GM18505 (cell line): ENCODE measurements around the gene TRIM72.
A peak's percentile ranks its signal among the peaks of the same experiment; 100 is the strongest.
"Not testable (repeated sequence)": the region's sequence is repeated elsewhere in the genome, so short reads cannot be mapped to it uniquely, and the experiment has no call there.

Experiments used
- ATAC-seq: cut with Tn5 transposase; IDR thresholded peaks from one replicate; pipeline ENCODE4 v1.9.1; 2021; ENCODE audit not compliant: unreplicated experiment
- POLR2A ChIP-seq: IDR thresholded peaks from 4 replicates; pipeline ENCODE4 v1.6.1; 2011; ENCODE audit warnings: borderline replicate concordance; ENCODE audit not compliant: insufficient read depth, insufficient read length; ENCODE audit errors: extremely low read depth

Gene TRIM72

DNA sequence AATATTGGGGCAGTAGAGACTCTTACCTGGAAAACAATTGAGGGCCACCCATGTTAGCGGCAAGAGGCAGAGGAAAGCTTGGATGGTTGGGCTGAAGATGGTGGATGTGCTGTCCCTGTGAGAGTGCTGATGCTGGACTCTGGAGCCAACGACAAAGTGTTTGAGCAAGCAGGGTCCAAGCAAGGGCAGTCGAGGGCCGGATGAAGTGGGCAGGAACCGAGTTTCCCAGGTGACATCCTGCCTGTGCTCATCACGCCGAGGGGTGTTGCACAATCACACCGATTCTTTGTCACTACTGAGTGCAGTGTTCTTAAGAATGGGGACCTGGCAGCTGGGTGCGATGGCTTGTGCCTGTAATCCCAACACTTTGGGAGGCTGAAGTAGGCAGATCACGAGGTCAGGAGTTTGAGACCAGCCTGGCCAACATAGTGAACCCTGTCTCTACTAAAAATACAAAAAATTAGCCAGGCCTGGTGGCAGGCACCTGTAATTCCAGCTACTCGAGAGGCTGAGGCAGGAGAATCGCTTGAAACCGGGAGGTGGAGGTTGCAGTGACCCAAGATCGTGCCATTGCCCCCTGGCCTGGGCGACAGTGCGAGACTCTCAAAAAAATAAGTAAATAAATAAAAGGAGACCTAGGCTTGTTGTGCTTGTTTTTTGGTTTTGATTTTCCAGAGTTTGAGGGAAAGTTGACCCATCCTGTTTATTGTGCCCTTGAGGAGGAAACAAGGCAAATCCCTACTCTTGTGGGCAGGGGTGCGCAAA is 17.4 kb upstream of the TRIM72 start:
- peak; percentile 15 for TF ChIP-seq POLR2A
- ATAC-seq: no peak

DNA sequence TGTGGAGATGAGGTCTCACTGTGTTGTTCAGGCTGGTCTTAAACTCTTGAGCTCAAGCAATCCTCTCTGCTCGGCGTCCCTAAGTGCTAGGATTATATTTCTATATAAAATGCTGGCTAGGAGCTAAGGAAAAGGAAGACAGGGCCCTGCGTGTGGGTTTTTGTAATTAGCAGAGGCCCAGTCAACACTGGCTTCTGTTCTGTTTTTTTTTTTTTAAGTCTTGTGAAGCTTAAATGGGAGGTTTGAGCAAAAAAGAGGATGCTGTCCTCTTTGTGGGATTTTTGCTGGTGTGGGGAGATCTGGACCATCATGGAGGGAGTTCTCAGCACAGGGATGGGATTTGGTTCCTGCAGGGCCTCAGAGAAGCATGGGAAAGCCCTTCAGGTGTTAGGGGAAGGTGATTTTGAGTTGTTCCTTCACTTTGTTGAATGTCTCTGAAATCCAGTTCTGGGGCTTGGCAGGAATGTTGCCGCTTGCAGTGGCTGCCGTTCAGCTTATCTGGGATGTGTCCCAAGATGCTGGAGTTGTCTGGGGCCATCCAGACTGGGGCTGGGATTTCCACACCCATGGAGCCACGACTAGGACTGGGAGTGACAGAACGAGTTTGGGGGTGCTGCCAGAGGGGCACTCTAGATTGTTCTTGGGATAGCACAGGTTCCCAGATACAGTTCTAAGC is 15.6 kb upstream of the TRIM72 start:
- peak; percentile 17 for TF ChIP-seq POLR2A
- no peak for ATAC-seq

DNA sequence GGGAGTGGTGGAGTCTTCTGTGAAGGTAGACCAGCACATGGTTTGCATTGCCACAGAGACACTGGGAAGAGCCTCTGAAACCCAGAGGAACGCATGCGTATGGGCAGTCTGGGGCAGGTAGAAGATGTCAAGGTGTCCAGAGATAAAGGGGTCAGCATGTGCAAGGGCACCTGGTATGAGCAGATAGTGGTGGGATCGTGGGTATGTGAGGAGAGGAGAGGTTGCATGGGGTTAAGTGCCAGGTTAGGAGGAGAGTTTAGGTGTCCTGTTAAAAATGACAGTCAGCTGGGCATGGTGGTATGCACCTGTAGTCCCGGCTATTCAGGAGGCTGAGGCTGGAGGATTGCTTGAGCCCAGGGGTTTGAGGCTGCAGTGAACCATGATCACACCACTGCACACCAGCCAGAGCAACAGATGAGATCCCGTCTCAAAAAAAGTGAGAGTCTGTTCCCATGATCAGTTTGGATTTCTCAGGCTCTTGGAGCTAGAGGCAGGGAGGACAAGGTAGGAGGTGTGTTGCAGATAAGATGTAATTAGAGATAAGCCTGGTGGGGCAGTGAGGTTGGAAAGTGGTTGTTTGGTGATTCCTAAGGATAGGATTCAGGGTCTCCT is 14.4 kb upstream of the TRIM72 start:
- TF ChIP-seq POLR2A: no peak
- ATAC-seq: no peak

DNA sequence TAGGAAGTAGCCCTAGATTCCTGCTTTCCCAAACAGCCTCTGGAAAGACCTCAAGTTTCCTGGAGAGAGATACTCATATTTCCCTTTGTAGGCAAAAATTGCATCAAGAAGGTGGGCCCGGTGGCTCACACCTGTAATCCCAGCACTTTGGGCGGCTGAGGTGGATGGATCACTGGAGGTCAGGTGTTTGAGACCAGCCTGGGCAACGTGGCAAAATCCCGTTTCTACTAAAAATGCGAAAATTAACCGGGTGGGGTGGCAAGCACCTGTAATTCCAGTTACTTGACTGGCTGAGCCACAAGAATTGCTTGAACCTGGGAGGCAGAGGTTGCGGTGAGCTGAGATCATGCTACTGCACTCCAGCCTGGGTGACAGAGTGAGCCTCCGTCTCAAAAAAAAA is 13.8 kb upstream of the TRIM72 start:
- not testable (repeated sequence) for ATAC-seq

DNA sequence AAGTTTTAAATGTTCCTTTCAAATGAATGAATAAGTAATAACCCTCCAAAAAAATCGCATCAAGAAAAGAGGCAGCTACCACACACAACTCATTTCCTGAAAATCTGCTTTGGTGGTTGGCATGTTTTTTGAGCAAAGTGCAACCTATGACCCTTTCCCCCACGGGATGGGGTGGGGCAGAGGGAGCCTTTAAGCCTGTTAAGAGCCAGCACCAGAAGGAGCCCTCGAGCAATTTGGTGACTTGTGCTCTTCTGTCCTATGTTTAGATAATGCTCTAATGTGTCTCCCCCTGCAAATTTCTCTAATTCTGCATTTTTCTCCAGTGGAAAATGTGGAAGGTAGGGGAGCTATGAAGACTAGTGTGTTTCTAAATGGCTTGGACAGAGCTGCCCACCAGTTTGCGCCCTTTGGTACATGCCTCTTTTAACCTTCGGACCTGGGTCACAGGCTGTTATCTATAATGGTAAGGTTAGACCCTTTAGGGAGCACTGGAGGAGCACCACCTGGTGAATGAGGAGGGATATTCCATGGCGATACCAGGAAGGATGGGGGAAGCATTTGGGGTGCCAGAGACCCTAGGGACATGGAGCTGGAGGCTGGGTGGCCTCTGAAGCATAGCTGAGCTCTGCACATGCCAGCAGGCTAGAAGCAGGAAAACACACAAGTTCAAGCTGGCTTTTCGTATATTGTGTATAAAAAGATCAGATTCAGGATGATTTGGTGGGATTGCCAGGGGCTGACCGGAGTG is 12.9 kb upstream of the TRIM72 start:
- no peak for ATAC-seq

DNA sequence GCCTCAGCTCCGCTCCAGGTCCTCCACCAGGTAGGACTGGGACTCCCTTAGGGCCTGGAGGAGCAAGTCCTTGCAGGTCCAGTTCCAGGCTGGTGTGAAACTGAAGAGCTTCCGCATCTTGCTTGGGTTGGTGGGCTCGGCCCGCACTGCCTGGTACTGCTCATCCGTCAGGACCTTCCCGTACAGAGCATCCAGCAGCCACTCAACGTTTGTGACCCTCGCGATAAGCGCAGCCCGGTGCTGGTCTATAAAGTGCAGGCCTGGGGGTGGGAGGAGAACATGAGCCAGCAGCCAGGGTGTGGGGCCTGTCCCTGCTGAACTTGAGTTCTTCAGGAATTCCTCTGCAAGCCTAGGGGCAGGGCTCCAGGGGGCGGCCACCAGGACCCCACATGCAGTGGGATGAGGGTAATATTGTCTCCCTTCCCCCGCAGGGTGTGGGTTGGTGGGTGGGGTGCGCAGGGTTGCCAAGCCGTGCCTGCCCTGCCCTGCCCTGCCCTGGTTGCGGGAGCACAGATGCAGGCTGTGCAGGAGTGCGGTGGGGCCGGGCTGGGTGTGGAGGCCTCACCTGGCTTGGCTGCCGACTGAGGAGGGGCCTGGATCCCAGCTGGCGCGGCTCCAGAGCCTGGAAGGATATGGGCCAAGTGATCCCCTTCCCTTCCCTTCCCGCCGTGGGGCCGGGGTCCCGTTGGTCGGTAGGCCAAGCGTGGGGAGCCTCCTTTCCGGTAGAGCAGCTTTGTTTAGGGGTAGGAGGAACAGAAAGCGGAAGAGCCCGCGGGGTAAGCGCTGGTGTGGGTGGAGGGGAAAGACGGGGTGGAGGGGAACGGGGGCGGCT is 12.1 kb upstream of the TRIM72 start:
- no peak for TF ChIP-seq POLR2A
- ATAC-seq: peak; percentile 56

More for the DNA sequence above, 12.9 kb upstream of the TRIM72 start:
- no peak for TF ChIP-seq POLR2A

DNA sequence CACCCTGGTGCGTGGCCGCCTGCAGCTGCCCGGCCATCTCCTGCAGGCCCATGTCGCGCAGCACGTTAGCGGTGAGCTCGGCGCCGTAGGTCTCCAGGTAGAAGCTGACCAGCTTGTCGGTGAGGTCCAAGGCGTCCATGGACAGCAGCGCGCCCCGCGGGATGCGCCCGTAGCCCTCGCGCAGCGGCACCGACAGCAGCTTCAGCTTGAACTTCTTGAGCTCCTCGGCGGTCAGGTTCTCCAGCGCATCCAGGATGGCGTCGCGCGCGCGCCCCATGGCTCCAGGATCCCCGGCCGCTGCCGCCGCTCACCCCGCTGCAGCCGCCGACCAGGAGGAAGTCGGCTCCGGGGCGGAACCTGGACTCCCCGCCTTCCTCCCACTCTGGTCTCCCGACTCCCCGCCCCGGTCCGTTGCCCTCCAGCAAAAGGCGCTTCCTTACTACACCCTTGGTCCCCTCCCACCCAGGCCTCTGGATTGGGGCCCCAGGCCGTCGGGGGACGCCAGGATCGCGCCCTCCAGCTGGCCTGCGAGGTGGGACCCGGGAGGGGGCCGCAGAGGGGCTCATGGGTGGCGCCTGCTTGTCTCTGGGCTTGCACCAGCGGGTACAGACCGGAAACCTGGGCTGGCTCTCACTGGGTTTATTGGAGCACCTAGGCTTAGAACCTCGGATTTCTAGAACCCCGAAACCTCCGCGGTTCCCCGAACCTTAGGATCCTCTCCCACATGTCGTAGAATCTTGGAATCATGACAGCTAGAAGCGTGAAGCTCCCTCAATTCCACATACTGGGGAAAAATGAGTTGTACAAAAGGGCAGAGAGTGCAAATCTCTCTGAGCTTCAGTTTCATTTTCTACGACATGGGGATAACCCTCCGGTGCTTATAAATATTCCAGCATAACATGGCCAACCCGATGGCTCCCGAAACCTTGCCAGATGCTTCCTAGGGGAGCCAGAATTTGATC is 11.2 kb upstream of the TRIM72 start, which contains the start of gene PYCARD:
Gene PYCARD, minus strand, starts transcription at position 347 of the 962 bp plus-strand sequence. Its CDS starts 70 bp downstream, at position 277.
- peak; percentile 24 for ATAC-seq
- peak; percentile 71 for TF ChIP-seq POLR2A

DNA sequence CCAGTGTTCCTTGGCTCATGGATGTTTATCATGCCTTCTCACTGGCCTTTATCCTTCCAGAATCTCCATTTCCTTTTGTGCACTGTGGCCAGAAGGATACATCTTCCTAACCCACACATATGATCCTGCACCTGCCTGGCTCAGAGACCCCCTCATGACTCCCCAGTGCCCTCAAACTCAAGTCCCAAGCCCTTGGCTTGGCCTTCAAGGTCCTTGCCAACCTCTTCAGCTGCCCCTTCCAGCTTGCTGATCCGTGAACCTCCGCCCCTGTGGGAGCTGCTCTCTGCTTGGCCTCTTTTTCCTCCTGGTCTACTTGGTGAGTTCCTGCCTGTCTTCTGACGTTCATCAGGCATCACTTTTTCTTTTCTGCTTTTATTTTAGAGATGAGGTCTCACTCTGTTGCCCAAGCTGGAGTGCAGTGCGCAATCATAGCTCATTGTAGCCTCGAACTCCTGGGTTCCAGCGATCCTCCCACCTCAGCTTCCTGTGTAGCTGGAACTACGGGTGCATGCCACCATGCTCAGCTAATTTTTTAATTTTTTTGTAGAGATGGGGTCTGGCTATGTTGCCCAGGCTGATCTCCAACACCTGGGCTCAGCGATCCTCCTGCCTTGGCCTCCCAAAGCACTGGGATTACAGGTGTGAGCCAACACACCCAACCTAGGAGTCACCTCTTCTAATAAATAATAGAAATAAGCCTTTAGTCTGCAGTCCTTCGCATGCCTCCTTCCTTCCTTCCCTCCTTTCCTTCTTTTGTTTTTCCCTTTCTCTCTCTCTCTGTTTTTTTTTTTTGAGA is 8.8 kb upstream of the TRIM72 start:
- no peak for TF ChIP-seq POLR2A
- ATAC-seq: no peak

DNA sequence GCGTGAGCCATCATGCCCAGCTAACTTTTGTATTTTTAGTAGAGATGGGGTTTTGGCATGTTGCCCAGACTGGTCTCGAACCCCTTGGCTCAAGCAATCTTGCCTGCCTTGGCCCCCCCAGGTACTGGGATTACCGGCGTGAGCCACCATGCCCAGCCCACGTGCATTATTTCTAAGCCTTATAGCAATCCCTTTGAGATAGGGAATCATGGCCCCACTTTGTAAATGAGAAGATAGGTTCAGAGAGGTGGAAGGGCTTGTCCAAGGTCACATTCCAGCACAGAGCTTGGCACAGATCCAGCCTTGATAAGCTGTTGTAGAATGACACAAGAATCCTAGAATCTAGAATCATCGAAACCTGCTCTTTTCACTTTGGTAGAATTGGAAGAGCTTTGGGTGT is 7.1 kb upstream of the TRIM72 start:
- TF ChIP-seq POLR2A: no peak
- no peak for ATAC-seq

DNA sequence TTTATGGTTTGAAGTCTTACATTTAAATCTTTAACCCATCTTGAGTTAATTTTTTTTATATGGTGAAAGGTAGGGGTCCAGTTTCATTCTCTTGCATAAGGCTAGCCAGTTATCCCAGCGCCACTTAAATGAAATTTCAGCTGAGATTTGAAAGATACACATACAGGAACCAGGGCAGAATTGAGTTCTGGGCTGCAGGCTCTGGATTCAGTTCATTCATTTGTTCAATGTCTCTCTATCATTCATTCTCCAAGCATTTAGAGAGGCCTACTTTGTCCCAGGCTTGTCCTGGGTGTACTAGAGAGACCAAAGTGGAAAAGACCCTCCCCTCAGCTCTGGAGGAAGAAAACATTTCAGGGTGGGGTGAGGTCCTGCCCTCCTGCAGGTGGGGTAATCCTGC is 577 bp upstream of the TRIM72 start:
- TF ChIP-seq POLR2A: no peak
- ATAC-seq: no peak

DNA sequence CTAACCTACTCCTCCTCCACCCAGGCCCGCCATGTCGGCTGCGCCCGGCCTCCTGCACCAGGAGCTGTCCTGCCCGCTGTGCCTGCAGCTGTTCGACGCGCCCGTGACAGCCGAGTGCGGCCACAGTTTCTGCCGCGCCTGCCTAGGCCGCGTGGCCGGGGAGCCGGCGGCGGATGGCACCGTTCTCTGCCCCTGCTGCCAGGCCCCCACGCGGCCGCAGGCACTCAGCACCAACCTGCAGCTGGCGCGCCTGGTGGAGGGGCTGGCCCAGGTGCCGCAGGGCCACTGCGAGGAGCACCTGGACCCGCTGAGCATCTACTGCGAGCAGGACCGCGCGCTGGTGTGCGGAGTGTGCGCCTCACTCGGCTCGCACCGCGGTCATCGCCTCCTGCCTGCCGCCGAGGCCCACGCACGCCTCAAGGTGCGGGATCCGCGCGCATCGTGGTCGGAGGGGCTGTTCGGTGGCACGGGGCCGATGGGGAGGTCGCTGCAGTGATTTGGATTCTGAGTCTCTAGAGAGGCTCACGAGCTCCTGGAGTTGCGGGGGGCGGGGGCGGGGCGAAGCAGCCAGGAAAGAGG is 878 bp downstream of the TRIM72 start:
- no peak for ATAC-seq
- no peak for TF ChIP-seq POLR2A
